NCI-H345 (cell line): ENCODE data around the gene SPANXA1.
"Not testable (repeated sequence)": the region's sequence is repeated elsewhere in the genome, so short reads cannot be mapped to it uniquely, and the experiment has no call there.

Experiments
- DNase-seq: peaks from one replicate; lab custom pipeline; 2025; lab: John Stamatoyannopoulos, UW

Gene SPANXA1, protein sequence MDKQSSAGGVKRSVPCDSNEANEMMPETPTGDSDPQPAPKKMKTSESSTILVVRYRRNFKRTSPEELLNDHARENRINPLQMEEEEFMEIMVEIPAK

DNA sequence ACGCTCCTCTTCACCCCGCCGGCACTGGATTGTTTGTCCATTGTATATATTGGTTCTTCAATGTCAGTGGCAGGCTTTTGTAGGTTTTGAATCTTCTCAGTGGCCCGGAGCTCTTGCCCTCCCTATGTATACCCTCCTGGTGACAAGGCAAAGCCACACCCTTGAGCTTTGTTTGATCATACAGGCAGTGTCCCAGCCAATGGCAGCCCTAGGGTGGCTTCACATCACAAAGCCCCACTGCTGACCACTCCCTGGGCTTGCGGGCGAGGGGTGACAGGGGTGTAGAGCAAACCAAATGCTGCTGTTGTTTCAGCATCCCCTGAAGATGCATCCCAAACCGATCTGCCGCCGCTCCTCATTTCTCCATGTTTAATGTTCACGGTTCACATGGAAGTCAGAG is at the start of gene SPANXA1:
Gene SPANXA1 (minus strand): TSS at position 101 of the 400 bp plus-strand sequence. CDS start 60 bp downstream, at position 41.
- not testable (repeated sequence) for DNase-seq

DNA sequence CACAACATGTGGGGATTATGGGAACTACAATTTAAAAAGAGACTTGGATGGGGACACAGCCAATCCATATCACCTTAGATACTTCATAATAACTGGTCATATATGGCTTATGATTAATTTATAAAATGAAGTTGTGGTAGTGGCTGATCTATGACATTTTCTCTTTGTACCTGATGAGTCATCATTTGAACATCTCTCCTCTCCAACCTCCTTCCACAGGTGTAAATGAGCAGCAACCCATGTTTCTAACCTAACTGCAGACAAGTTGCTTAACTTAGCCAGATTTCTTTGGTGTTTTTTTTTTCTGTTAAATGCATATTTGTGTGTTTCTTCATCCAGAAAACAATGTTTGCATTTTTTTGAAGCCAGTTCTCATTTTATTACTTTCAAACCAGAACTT is 47.6 kb upstream of the SPANXA1 start:
- DNase-seq = no peak

- DNase-seq = no peak
Measured at GRCh38 chrX:141619336-141619735, 34.8 kb upstream of the SPANXA1 start.

- DNase-seq = no peak
Measured at GRCh38 chrX:141609111-141609510, 24.6 kb upstream of the SPANXA1 start.

GRCh38 chrX:141589408-141589807 is 4.9 kb upstream of the SPANXA1 start, which contains the start of gene SPANXA2:
Gene SPANXA2 (plus strand): TSS chrX:141589708. CDS start chrX:141589768, 60 bp downstream.
- not testable (repeated sequence) for DNase-seq

DNA sequence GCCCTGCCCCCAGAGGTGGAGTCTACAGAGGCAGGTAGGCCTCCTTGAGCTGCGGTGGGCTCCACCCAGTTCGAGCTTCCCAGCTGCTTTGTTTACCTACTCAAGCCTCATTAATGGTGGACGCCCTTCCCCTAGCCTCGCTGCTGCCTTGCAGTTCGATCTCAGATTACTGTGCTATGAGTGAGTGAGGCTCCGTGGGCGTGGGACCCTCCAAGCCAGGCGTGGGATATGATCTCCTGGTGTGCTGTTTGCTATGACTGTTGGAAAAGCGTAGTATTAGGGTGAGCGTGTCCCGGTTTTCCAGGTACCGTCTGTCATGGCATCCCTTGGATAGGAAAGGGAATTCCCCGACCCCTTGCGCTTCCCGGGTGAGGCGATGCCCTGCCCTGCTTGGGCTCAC is 42.0 kb downstream of the SPANXA1 start:
- not testable (repeated sequence) for DNase-seq
